ENCODE measurements around the gene GCGR. TPM values are rescaled to one million over a fixed set of nuclear protein-coding genes. Genes with fewer than 3 reads are reported as not detected.

GCGR gene
- polyA plus RNA-seq, 1 donor (not counting 4 experiments of a cell fraction or from before 2014, with no cell fraction given): not detected

- Histone ChIP-seq H3K27me3 (ENCODE audit: control insufficient read depth, extremely low read depth, insufficient read depth, low read length) (peaks cover 48% of the 10 kb centered on the region), H3K4me1 (ENCODE audit: control insufficient read depth, extremely low read depth, insufficient read depth, low read length) (no peaks in the 10 kb centered on the region)
- no peak for FAIRE-seq
Observed at GRCh38 chr17:81808778-81809555, 5.0 kb downstream of the GCGR start.

GRCh38 chr17:81809556-81809998, 5.6 kb downstream of the GCGR start:
- no peaks in the 10 kb centered on the region for H3K79me2 ChIP-seq (ENCODE audit: control insufficient read depth, insufficient read depth, low read length)
- H3K36me3 ChIP-seq (ENCODE audit: control insufficient read depth in 2 of 2, extremely low read depth in 1 of 2, insufficient read depth in 2 of 2, low read length in 2 of 2): no peaks in the 10 kb centered on the region
- H4K20me1 ChIP-seq (ENCODE audit: control insufficient read depth, extremely low read depth, insufficient read depth, low read length): no peaks in the 10 kb centered on the region
- DNase-seq (ENCODE audit: low read depth, low spot score): no peak
- H3K9ac ChIP-seq (ENCODE audit: control insufficient read depth, extremely low read depth, insufficient read depth, low read length): no peak overlapping the region
- H3K9me1 ChIP-seq (ENCODE audit: control insufficient read depth, extremely low read depth, insufficient read depth, low read length): no peaks in the 10 kb centered on the region
- no peaks in the 10 kb centered on the region for H3K9me3 ChIP-seq (ENCODE audit: control insufficient read depth, low read depth, low read length)
- H2AFZ ChIP-seq (ENCODE audit: control insufficient read depth, low read length): no peak overlapping the region
- H3K4me3 ChIP-seq (ENCODE audit: control insufficient read depth in 2 of 3, extremely low read depth in 1 of 3, insufficient read depth in 2 of 3, low read depth in 1 of 3, low read length in 3 of 3): no peak overlapping the region
- no peak overlapping the region for H3K4me2 ChIP-seq (ENCODE audit: control insufficient read depth, extremely low read depth, insufficient read depth, low read depth, low read length)
- H3K4me1 ChIP-seq (ENCODE audit: control insufficient read depth, extremely low read depth, insufficient read depth, low read length): no peaks in the 10 kb centered on the region
- H3K27ac ChIP-seq (ENCODE audit: control insufficient read depth, insufficient read depth, low read length): no peak overlapping the region
- peaks cover 42% of the 10 kb centered on the region for H3K27me3 ChIP-seq (ENCODE audit: control insufficient read depth, extremely low read depth, insufficient read depth, low read length)
- TF ChIP-seq CTCF (optimal IDR thresholded peaks at IDR 0.05 in 1 of 3, IDR thresholded peaks at IDR 0.05 in 1 of 3, conservative IDR thresholded peaks at IDR 0.05 in 1 of 3; ENCODE audit: extremely low read depth in 1 of 3, insufficient read depth in 2 of 3, low read length in 3 of 3): no peak
- TF ChIP-seq EZH2 (IDR thresholded peaks at IDR 0.05; ENCODE audit: low read length): no peak
- dilution Hi-C loops (cut with MboI; ENCODE audit: extremely low pct_ligation_motif_present, low sequenced_read_pairs): no loop called here
- FAIRE-seq: no peak

More at GRCh38 chr17:81808778-81809555, 5.0 kb downstream of the GCGR start:
- no peaks in the 10 kb centered on the region for H3K9me3 ChIP-seq (ENCODE audit: control insufficient read depth, low read depth, low read length)
- no peaks in the 10 kb centered on the region for H4K20me1 ChIP-seq (ENCODE audit: control insufficient read depth, extremely low read depth, insufficient read depth, low read length)
- dilution Hi-C loops (cut with MboI; ENCODE audit: extremely low pct_ligation_motif_present, low sequenced_read_pairs): no loop called here
- H3K9me1 ChIP-seq (ENCODE audit: control insufficient read depth, extremely low read depth, insufficient read depth, low read length): no peaks in the 10 kb centered on the region
- DNase-seq (ENCODE audit: low read depth, low spot score): no peak
- H3K27ac ChIP-seq (ENCODE audit: control insufficient read depth, insufficient read depth, low read length): no peak overlapping the region
- H3K4me2 ChIP-seq (ENCODE audit: control insufficient read depth, extremely low read depth, insufficient read depth, low read depth, low read length): no peak overlapping the region
- H3K4me3 ChIP-seq (ENCODE audit: control insufficient read depth in 2 of 3, extremely low read depth in 1 of 3, insufficient read depth in 2 of 3, low read depth in 1 of 3, low read length in 3 of 3): no peak overlapping the region
- no peaks in the 10 kb centered on the region for H3K36me3 ChIP-seq (ENCODE audit: control insufficient read depth in 2 of 2, extremely low read depth in 1 of 2, insufficient read depth in 2 of 2, low read length in 2 of 2)
- no peak overlapping the region for H2AFZ ChIP-seq (ENCODE audit: control insufficient read depth, low read length)
- H3K9ac ChIP-seq (ENCODE audit: control insufficient read depth, extremely low read depth, insufficient read depth, low read length): no peak overlapping the region
- TF ChIP-seq EZH2 (IDR thresholded peaks at IDR 0.05; ENCODE audit: low read length) (no peak), CTCF (optimal IDR thresholded peaks at IDR 0.05 in 1 of 3, IDR thresholded peaks at IDR 0.05 in 1 of 3, conservative IDR thresholded peaks at IDR 0.05 in 1 of 3; ENCODE audit: extremely low read depth in 1 of 3, insufficient read depth in 2 of 3, low read length in 3 of 3) (peak in 1 of 3 experiments; percentile 51)
- no peaks in the 10 kb centered on the region for H3K79me2 ChIP-seq (ENCODE audit: control insufficient read depth, insufficient read depth, low read length)

Measured in keratinocyte (primary cell).